ENCODE measurements around the gene CYP39A1. TPM values are rescaled to one million over a fixed set of nuclear protein-coding genes. Genes with fewer than 3 reads are reported as not detected.

Gene CYP39A1
- total RNA-seq, 1 experiment from 2014 or later, result 0.54 TPM

- H3K4me1 ChIP-seq (ENCODE audit: control insufficient read depth in 1 of 2, insufficient read depth in 2 of 2, low read length in 2 of 2), result peaks cover 2 to 6% of the 10 kb centered on the region in 2 experiments; a peak in 1 of 4 replicates
- TF ChIP-seq ELF1 (IDR thresholded peaks at IDR 0.05; ENCODE audit: borderline replicate concordance, low read depth), result no peak
- no peak for TF ChIP-seq FOSL1 (IDR thresholded peaks at IDR 0.05; ENCODE audit: low read depth)
- no peaks in the 10 kb centered on the region for H4K20me1 ChIP-seq (ENCODE audit: insufficient read depth)
- H3K27ac ChIP-seq (ENCODE audit: low read depth, low read length), result no peak overlapping the region
- H3K4me3 ChIP-seq (replicated peaks in 1 of 2; ENCODE audit: low read depth in 1 of 2, low read length in 2 of 2), result no peak overlapping the region
- H3K79me2 ChIP-seq (ENCODE audit: insufficient read depth, low read length), result no peaks in the 10 kb centered on the region
- ATAC-seq (no peak), DNase-seq (ENCODE audit: low read depth, low spot score) (no peak)
- intact Hi-C loops (cut with micrococcal nuclease), result no loop called here
- CTCF ChIA-PET, result interaction anchor here (1.0 kb wide), 1 partner anchor 18 kb away, joined by 4 read pairs; no protein-coding TSS in a partner anchor
- H3K27me3 ChIP-seq (ENCODE audit: insufficient read depth, low read length), result no peaks in the 10 kb centered on the region
- H3K36me3 ChIP-seq (ENCODE audit: control insufficient read depth in 1 of 2, insufficient read depth in 2 of 2, low read length in 2 of 2), result no peaks in the 10 kb centered on the region
- RAD21 ChIA-PET (ENCODE audit: low non-redundant PET in 1 of 2, low total read pairs in 2 of 2, uncharacterized antibody in 2 of 2, unreplicated experiment in 2 of 2), result no interaction called here
- H3K4me2 ChIP-seq (ENCODE audit: low read length), result no peak overlapping the region
- no peak overlapping the region for H2AFZ ChIP-seq (ENCODE audit: low read depth, low read length, poor library complexity, severe bottlenecking)
- POLR2A ChIA-PET, result no interaction called here
- no peaks in the 10 kb centered on the region for H3K9me2 ChIP-seq (ENCODE audit: insufficient read depth)
- H3K9ac ChIP-seq (ENCODE audit: low read length), result no peak overlapping the region
- no peaks in the 10 kb centered on the region for H3K9me3 ChIP-seq (ENCODE audit: control insufficient read depth in 1 of 2, insufficient read depth in 1 of 2, low read depth in 1 of 2, low read length in 2 of 2)
- BruUV-seq (replicated peaks), result no TSS peak
Observed at GRCh38 chr6:46637933-46638332, 14.7 kb downstream of the CYP39A1 start.

- H3K4me2 ChIP-seq (ENCODE audit: low read length), result no peak overlapping the region
Observed at GRCh38 chr6:46637145-46637544, 15.5 kb downstream of the CYP39A1 start.

More at GRCh38 chr6:46637145-46637544, 15.5 kb downstream of the CYP39A1 start:
- Histone ChIP-seq H3K4me1 (ENCODE audit: control insufficient read depth in 1 of 2, insufficient read depth in 2 of 2, low read length in 2 of 2) (peaks cover 2 to 6% of the 10 kb centered on the region in 2 experiments; a peak in 1 of 4 replicates), H3K36me3 (ENCODE audit: control insufficient read depth in 1 of 2, insufficient read depth in 2 of 2, low read length in 2 of 2) (no peaks in the 10 kb centered on the region), H3K27ac (ENCODE audit: low read depth, low read length) (no peak overlapping the region), H3K9me3 (ENCODE audit: control insufficient read depth in 1 of 2, insufficient read depth in 1 of 2, low read depth in 1 of 2, low read length in 2 of 2) (no peaks in the 10 kb centered on the region), H3K4me3 (replicated peaks in 1 of 2; ENCODE audit: low read depth in 1 of 2, low read length in 2 of 2) (no peak overlapping the region), H3K9ac (ENCODE audit: low read length) (no peak overlapping the region), H3K9me2 (ENCODE audit: insufficient read depth) (no peaks in the 10 kb centered on the region), H3K27me3 (ENCODE audit: insufficient read depth, low read length) (no peaks in the 10 kb centered on the region), H2AFZ (ENCODE audit: low read depth, low read length, poor library complexity, severe bottlenecking) (no peak overlapping the region), H4K20me1 (ENCODE audit: insufficient read depth) (no peaks in the 10 kb centered on the region), H3K79me2 (ENCODE audit: insufficient read depth, low read length) (no peaks in the 10 kb centered on the region)
- RAD21 ChIA-PET (ENCODE audit: low non-redundant PET in 1 of 2, low total read pairs in 2 of 2, uncharacterized antibody in 2 of 2, unreplicated experiment in 2 of 2), result no interaction called here
- CTCF ChIA-PET, result no interaction called here
- no peak for DNase-seq (ENCODE audit: low read depth, low spot score)
- BruUV-seq (replicated peaks), result no TSS peak
- no peak for ATAC-seq
- TF ChIP-seq REST (IDR thresholded peaks at IDR 0.05; ENCODE audit: low read depth) (no peak), POLR2A (IDR thresholded peaks at IDR 0.05; ENCODE audit: borderline replicate concordance, extremely low read depth, insufficient read depth, insufficient read length) (no peak), EZH2phosphoT487 (IDR thresholded peaks at IDR 0.05; ENCODE audit: borderline replicate concordance) (no peak), CTCF (IDR thresholded peaks at IDR 0.05 in 2 of 3, conservative IDR thresholded peaks at IDR 0.05 in 1 of 3; ENCODE audit: borderline replicate concordance in 1 of 3, insufficient read depth in 1 of 3, low read depth in 2 of 3, low read length in 2 of 3) (no peak)
- POLR2A ChIA-PET, result no interaction called here
- intact Hi-C loops (cut with micrococcal nuclease), result no loop called here
